Activated gamma-delta T cell treated with anti-CD3 and anti-CD28 coated beads, Interleukin-2, amount 50 U/mL, for 16 hours (primary cell): ENCODE results near the gene WASHC2C.
"Not testable (repeated sequence)": the region's sequence is repeated elsewhere in the genome, so short reads cannot be mapped to it uniquely, and the experiment has no call there.

Experiments used
- DNase-seq: peaks from one replicate; pipeline ENCODE4 v3.0.0-alpha.2; 2020; ENCODE audit warnings: low read depth

The WASHC2C gene, protein sequence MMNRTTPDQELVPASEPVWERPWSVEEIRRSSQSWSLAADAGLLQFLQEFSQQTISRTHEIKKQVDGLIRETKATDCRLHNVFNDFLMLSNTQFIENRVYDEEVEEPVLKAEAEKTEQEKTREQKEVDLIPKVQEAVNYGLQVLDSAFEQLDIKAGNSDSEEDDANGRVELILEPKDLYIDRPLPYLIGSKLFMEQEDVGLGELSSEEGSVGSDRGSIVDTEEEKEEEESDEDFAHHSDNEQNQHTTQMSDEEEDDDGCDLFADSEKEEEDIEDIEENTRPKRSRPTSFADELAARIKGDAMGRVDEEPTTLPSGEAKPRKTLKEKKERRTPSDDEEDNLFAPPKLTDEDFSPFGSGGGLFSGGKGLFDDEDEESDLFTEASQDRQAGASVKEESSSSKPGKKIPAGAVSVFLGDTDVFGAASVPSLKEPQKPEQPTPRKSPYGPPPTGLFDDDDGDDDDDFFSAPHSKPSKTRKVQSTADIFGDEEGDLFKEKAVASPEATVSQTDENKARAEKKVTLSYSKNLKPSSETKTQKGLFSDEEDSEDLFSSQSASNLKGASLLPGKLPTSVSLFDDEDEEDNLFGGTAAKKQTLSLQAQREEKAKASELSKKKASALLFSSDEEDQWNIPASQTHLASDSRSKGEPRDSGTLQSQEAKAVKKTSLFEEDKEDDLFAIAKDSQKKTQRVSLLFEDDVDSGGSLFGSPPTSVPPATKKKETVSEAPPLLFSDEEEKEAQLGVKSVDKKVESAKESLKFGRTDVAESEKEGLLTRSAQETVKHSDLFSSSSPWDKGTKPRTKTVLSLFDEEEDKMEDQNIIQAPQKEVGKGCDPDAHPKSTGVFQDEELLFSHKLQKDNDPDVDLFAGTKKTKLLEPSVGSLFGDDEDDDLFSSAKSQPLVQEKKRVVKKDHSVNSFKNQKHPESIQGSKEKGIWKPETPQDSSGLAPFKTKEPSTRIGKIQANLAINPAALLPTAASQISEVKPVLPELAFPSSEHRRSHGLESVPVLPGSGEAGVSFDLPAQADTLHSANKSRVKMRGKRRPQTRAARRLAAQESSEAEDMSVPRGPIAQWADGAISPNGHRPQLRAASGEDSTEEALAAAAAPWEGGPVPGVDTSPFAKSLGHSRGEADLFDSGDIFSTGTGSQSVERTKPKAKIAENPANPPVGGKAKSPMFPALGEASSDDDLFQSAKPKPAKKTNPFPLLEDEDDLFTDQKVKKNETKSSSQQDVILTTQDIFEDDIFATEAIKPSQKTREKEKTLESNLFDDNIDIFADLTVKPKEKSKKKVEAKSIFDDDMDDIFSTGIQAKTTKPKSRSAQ (N-terminal part only)

GRCh38 chr10:45726703-45727420 lies at the start of gene WASHC2C:
Gene WASHC2C, plus strand, starts transcription at chr10:45727266. Its CDS starts 52 bp downstream, at chr10:45727318.
- peak; percentile 97 for DNase-seq

GRCh38 chr10:45678467-45678866 lies 48.6 kb upstream of the WASHC2C start:
- not testable (repeated sequence) for DNase-seq

- not testable (repeated sequence) for DNase-seq
Observed at GRCh38 chr10:45710200-45710796, 16.8 kb upstream of the WASHC2C start.

- not testable (repeated sequence) for DNase-seq
Observed at GRCh38 chr10:45711223-45711622, 15.8 kb upstream of the WASHC2C start.

DNA sequence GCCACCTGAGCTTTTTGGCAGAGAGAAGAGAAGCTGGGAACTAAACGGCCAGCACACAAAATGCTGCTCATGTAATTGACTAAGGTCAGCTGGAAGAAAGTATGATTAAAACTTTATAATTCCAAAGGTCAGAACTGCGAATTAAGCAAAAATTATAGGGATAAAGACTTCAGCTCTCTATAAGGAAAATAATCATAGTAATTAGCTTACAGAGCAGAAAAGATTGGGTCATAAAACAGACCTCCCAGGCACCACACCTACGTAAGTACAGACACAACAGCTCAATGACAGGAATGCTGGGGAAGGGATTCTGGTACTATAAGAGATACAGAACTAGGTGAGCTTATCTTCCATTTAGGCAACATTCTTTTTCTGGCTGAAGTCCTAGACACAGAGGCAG lies 10.0 kb upstream of the WASHC2C start:
- DNase-seq: not testable (repeated sequence)

DNA sequence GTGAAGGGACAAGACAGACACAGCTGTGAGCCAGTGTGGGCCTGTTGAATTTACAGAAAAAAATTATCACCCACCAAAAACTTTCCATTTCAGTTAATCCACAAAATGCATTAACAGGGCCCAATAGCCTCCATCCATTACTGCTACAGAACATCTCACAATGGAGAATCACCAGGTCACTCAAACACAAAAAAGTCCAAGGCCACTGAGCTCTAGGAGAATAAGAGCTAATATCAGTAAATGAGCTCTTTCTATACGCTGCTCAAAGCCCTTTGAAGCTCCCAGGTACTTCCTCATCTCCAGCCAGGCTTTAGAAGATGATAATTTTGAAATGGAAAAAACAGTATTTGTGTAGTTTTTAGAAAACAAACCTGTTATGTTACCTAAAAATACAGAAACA lies 9.4 kb upstream of the WASHC2C start:
- DNase-seq: not testable (repeated sequence)

DNA sequence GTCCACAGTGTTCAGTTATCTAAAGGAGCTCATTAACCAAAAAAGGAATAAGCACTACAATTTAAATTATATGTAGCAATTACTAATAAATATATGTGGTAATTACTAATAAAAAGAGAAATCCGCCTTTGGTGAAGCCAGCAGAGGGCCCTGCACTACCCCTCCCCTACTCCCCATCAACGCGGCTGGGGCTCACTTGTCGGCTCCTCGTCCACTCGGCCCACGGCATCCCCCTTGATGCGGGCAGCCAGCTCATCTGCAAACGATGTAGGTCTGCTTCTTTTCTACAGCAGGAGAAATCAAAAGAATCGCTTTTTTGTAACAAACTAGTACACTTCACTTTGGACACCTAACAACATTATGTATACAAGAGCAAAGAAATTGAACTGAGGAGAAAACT lies 5.6 kb upstream of the WASHC2C start:
- not testable (repeated sequence) for DNase-seq

DNA sequence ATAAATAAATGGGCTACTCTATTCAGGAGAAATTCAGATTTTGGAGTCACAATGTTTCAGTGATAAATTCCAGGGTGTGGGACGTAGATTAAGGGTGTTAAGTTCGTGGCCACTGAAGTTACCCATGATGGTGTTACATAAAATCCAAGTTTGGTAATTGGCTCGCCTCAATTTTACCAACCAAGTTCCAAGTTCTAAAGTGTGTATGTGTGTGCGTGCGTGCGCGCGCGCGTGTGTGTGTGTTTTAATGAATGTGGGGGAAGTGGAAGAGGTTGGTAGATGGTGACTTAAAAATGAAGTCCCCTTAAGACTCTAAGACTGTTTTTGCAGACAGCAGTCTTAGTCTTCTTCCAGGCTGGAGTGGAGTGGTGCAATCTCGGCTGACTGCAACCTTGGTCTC lies 3.2 kb upstream of the WASHC2C start:
- not testable (repeated sequence) for DNase-seq

DNA sequence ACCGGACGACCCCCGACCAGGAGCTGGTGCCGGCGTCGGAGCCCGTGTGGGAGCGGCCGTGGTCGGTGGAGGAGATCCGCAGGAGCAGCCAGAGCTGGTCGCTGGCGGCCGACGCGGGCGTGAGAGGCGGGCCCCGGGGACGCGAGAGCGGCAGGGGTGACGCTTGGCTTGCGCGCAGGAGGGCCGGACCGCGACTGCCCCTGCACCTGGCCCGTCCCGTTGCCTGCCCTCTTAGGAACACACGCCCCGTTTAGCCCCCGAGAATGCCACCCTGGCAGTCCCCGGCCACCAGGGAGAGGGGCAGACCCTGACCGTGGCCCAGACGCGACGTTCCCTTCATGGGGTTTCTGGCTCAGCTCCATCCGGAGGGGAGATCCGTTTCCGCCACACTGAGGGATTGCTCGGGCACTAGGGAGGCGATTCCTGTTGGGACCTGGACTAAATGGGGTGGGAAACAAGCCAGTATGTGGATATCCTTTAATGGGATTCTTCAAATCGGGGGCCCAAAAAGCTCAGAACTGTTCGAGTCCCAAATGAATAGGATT lies 427 bp downstream of the WASHC2C start:
- DNase-seq: not testable (repeated sequence)

- DNase-seq: not testable (repeated sequence)
Observed at GRCh38 chr10:45734449-45734848, 7.4 kb downstream of the WASHC2C start.

DNA sequence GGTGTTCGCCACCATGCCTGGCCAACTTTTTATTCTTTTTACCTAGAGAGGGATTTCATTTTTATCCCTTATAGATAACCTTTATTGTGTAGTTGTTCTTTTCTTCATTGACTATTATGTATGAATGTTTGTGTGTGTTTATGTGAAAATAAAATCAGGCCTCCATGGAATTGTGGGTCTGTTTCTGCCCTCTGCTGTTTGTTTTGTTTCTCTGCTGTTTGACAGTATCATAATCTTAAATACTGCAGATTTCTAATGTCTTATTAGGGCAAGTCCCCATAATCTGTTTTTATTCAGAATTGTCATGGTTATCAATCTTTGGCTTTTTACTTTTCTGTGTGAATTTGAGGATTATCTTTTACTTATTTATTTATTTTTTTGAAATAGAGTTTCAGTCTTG lies 7.8 kb downstream of the WASHC2C start:
- not testable (repeated sequence) for DNase-seq

DNA sequence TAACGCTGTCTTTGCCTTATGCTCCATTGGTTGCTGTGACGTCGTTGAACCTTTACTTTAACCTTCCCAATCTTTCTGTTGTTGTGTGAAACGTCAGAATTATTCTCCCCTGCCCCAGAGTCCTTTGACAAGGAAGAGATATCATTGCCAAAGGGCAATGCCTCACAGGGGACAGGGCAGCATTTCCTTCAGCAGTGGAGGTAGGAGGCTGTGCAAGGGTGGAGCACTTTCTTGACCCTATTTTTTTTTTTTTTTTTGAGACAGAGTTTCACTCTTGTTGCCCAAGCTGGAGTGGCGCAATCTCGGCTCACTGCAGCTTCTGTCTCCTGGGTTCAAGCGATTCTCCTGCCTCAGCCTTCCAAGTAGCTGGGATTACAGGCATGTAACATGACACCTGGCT lies 14.5 kb downstream of the WASHC2C start:
- DNase-seq: not testable (repeated sequence)

- DNase-seq: not testable (repeated sequence)
Observed at GRCh38 chr10:45742014-45742413, 14.9 kb downstream of the WASHC2C start.

- not testable (repeated sequence) for DNase-seq
Observed at GRCh38 chr10:45751141-45751540, 24.1 kb downstream of the WASHC2C start.

DNA sequence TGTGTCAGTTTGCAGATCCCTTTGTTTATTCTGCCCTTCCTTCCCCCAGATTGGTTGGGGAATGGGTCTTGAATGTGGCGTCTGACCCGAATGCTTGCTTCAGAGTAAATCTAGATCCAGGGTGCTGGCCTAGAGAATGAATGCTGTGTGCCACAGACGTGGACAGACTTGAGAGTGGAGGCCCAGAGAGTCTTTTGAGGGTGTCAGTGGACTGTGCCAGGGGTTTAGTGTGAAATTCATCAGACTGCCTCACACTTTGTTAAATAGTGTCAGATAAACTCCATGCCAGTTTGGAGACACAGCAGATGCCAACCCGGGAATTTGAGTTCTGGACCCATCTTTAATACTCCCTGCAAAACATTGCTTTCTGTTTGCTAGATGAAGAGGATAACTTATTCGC lies 25.1 kb downstream of the WASHC2C start:
- DNase-seq: not testable (repeated sequence)

DNA sequence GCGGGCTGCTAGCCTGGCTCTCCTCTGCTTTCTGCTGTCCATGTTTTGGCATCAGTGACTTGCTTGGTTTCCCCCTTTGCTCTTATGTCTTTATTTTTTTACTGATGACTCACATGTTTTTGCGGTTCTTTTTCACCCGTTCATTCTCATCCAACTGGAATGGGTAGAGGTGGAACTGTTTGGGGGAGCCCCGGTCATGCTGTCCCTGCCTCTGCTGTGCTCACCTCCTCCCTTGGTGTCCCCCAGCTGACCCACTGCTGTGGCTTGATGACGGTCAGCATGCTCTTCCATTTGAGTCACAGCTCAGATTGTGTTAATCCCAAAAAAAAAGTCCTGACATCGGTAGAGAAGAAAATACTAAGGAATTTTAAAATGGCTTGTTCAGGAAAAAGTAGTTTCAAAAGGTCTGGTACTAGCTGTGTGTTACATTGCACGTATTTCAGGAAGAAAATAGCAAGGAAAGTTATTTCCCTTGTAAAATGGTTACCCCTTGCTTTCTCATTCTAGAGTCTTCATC lies 27.0 kb downstream of the WASHC2C start:
- not testable (repeated sequence) for DNase-seq

DNA sequence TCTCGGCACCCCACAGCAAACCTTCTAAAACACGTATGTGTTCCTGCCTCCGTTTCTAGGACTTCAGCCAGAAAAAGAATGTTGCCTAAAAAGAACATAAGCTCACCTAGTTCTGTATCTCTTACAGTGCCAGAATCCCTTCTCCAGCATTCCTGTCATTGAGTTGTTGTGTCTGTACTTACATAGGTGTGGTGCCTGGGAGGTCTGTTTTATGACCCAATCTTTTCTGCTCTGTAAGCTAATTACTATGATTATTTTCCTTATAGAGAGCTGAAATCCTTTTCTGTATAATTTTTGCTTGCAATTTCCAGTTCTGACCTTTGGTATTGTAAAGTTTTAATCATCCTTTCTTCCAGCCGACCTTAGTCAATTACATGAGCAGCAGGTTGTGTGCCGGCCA lies 28.0 kb downstream of the WASHC2C start:
- DNase-seq: not testable (repeated sequence)

DNA sequence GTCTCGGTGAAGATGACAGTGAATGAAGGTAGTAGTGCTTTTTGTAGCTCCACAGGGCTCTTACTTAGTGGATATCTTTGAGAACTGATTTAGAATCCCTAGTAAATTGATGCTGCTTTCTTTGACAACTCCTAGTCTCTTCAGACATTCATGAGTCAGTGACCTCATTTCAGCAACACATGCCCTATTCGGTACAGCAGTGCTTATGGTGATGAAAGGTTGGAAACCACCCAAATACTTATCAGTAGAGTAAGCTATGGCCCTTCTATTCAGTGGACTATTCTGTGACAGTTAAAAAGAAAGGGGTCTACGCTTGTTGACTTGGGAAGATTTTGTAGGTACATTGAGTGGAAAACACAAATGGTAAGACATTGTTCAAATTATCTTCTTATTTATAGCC lies 29.0 kb downstream of the WASHC2C start:
- DNase-seq: not testable (repeated sequence)

- not testable (repeated sequence) for DNase-seq
Observed at GRCh38 chr10:45757661-45758396, 30.8 kb downstream of the WASHC2C start.
